Esophagus muscularis mucosa (tissue), 4 donors: Measurements from ENCODE around the gene KCTD1. TPM values are rescaled to one million over a fixed set of nuclear protein-coding genes. Genes with fewer than 3 reads are reported as not detected.

ENCODE experiments used
- DNase-seq: peaks from one replicate; pipeline ENCODE4 v3.0.0-alpha.2; 2017; ENCODE audit errors: extremely low spot score
- H3K27ac ChIP-seq, 4 donors: fragments of 200-600 bp; sonication (generic); replicated peaks in 1 of 4; 1 replicate in 3 of 4; 2 replicates in 1 of 4; pipeline ENCODE4 v1.5.1; 2016 to 2019; ENCODE audit warnings: mild to moderate bottlenecking in 1 of 4
- H3K27me3 ChIP-seq, 4 donors: fragments of 200-600 bp; sonication (generic); one replicate each; pipeline versions ENCODE4 v1.5.1 to v1.6.0; 2016 to 2019
- H3K36me3 ChIP-seq, 4 donors: fragments of 200-600 bp; sonication (generic); one replicate each; pipeline ENCODE4 v1.5.1; 2016 to 2019
- H3K4me1 ChIP-seq, 4 donors: fragments of 200-600 bp; sonication (generic); one replicate each; pipeline ENCODE4 v1.5.1; 2016 to 2019
- H3K4me3 ChIP-seq, 4 donors: fragments of 200-600 bp; sonication (generic); 1 replicate in 2 of 4; 2 replicates in 2 of 4; pipeline ENCODE4 v1.5.1; 2016 to 2019; ENCODE audit warnings: mild to moderate bottlenecking in 4 of 4, moderate library complexity in 1 of 4
- H3K9me3 ChIP-seq, 4 donors: fragments of 200-600 bp; sonication (generic); 1 replicate in 3 of 4; 2 replicates in 1 of 4; pipeline ENCODE4 v1.5.1; 2016 to 2019
- EP300 ChIP-seq: sonication (generic); formaldehyde crosslinking; IDR thresholded peaks from one replicate; pipeline ENCODE4 v1.6.1; 2017; ENCODE audit warnings: antibody characterized with exemption
- POLR2A ChIP-seq: fragments of 450-650 bp; IDR thresholded peaks from one replicate; pipeline ENCODE4 v1.6.1; 2017; ENCODE audit warnings: antibody characterized with exemption, moderate library complexity, mild to moderate bottlenecking, low read depth
- POLR2AphosphoS5 ChIP-seq, 2 donors: sonication (generic); formaldehyde crosslinking; IDR thresholded peaks; one replicate each; pipeline ENCODE4 v1.6.1; 2017; ENCODE audit warnings: antibody characterized with exemption in 2 of 2
- WGBS: methylation state at CpG from one replicate; pipeline ENCODE4 v1.1.5; 2018; 5-methylcytosine and 5-hydroxymethylcytosine counted together
- intact Hi-C: fragments of 100-400 bp; cut with DNase I; formaldehyde crosslinking; loops from one replicate; pipeline ENCODE4 v1.15.1; 2023
- total RNA-seq, 4 donors: library from RNA; depleted of rRNA; stranded (reverse); fragments of >200 nt; gene quantifications; one replicate each; pipeline versions ENCODE4 v1.1.0 to v1.2.1, GENCODE V29; 2016
- TF ChIP-seq, protein P1 (sequence below), 3 experiments: fragments of 200-600 bp in 2 of 3; fragments of 450-650 bp in 1 of 3; sonication (generic) in 2 of 3; IDR thresholded peaks; one replicate each; pipeline ENCODE4 v1.5.1; 2017 to 2019; ENCODE audit warnings: antibody characterized with exemption in 3 of 3, mild to moderate bottlenecking in 2 of 3, moderate library complexity in 1 of 3

KCTD1 gene
- total RNA-seq, 4 donors from 2014 or later = 7.1 to 17.6 (median 12.7) TPM

DNA sequence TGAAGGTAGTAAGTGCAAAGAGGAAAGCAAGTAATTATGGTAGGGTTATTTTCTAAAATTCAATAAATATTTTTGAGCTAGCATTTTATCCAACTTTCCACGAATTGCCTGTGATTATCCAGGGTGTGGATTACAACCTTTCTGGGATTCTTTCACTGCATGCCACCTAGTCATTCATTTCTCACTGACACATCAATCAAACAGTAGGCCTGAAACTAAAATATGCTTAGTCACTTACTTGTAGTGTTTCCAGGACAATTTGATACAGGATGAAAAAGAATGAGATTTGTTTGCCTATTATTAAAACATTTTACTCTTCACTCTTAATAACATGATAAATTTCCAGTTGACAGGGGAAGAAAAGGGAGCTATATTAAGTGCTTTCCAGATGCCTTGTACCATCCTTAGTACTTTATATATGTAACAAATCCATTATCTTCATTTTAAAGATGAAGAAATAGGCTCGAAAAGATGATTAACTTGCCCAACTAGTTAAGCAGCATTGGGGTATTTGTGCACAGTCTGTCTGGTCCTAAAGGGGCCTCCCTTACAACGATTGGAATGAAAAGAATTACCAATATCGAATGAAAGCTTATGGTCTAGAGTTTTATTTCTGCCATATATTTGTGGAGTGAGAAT lies 70.4 kb downstream of the KCTD1 start:
- Histone ChIP-seq H3K4me3 (no peak overlapping the region), H3K27me3 (no peaks in the 10 kb centered on the region), H3K27ac (no peak overlapping the region), H3K4me1 (no peaks in the 10 kb centered on the region), H3K9me3 (no peaks in the 10 kb centered on the region), H3K36me3 (peaks cover 0 to 11% (median 5%) of the 10 kb centered on the region in 4 donors)
- TF ChIP-seq POLR2A = no peak
- TF ChIP-seq POLR2AphosphoS5 (IDR thresholded peaks at IDR 0.05) = no peak
- TF ChIP-seq, protein P1, sequence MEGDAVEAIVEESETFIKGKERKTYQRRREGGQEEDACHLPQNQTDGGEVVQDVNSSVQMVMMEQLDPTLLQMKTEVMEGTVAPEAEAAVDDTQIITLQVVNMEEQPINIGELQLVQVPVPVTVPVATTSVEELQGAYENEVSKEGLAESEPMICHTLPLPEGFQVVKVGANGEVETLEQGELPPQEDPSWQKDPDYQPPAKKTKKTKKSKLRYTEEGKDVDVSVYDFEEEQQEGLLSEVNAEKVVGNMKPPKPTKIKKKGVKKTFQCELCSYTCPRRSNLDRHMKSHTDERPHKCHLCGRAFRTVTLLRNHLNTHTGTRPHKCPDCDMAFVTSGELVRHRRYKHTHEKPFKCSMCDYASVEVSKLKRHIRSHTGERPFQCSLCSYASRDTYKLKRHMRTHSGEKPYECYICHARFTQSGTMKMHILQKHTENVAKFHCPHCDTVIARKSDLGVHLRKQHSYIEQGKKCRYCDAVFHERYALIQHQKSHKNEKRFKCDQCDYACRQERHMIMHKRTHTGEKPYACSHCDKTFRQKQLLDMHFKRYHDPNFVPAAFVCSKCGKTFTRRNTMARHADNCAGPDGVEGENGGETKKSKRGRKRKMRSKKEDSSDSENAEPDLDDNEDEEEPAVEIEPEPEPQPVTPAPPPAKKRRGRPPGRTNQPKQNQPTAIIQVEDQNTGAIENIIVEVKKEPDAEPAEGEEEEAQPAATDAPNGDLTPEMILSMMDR (IDR thresholded peaks at IDR 0.05) = no peak
- TF ChIP-seq EP300 = no peak
- 87% methylated on average over 4 of the region's 4 CpGs for WGBS
- DNase-seq = no peak
- intact Hi-C loops = no loop called here

GRCh38 chr18:26476697-26477096 lies 71.7 kb downstream of the KCTD1 start:
- no peaks in the 10 kb centered on the region for H3K27me3 ChIP-seq
- no peak for DNase-seq
- 94% methylated on average over 8 of the region's 8 CpGs for WGBS
- no peaks in the 10 kb centered on the region for H3K9me3 ChIP-seq
- TF ChIP-seq EP300 (no peak), POLR2A (no peak), POLR2AphosphoS5 (IDR thresholded peaks at IDR 0.05) (no peak)
- TF ChIP-seq, protein P1 (IDR thresholded peaks at IDR 0.05) = no peak
- H3K27ac ChIP-seq = no peak overlapping the region
- no peak overlapping the region for H3K4me3 ChIP-seq
- H3K4me1 ChIP-seq = no peaks in the 10 kb centered on the region
- H3K36me3 ChIP-seq = peaks cover 0 to 12% (median 5%) of the 10 kb centered on the region in 4 donors
- intact Hi-C loops = no loop called here

DNA sequence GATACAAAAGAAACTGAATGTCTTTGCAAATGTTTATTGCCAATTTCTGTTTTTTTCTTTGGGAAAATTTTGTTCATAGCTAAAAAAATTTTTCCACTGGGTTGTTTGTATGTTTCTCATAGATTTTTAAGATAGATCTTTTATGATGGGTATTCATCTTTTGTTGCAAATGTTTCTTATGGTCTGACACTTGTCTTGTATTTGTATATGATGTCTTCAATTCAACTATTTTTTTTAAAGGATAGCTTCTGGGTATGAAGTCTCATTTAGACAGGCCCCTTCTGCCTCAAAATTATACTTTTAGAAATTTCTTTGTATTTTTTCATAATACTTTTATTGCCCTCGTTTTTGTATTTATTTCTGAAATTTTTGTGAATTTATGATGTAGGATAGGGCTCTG lies 73.8 kb downstream of the KCTD1 start:
- no peak overlapping the region for H3K4me3 ChIP-seq
- WGBS = 93% methylated on average over 1 of the region's 1 CpG
- no peak overlapping the region for H3K27ac ChIP-seq
- H3K36me3 ChIP-seq = peaks cover 0 to 25% (median 8%) of the 10 kb centered on the region in 4 donors
- intact Hi-C loops = no loop called here
- no peaks in the 10 kb centered on the region for H3K4me1 ChIP-seq
- H3K9me3 ChIP-seq = no peaks in the 10 kb centered on the region
- H3K27me3 ChIP-seq = no peaks in the 10 kb centered on the region
- no peak for DNase-seq
- TF ChIP-seq, protein P1 (IDR thresholded peaks at IDR 0.05) = no peak
- no peak for TF ChIP-seq EP300
- TF ChIP-seq POLR2AphosphoS5 (IDR thresholded peaks at IDR 0.05) = no peak
- no peak for TF ChIP-seq POLR2A

DNA sequence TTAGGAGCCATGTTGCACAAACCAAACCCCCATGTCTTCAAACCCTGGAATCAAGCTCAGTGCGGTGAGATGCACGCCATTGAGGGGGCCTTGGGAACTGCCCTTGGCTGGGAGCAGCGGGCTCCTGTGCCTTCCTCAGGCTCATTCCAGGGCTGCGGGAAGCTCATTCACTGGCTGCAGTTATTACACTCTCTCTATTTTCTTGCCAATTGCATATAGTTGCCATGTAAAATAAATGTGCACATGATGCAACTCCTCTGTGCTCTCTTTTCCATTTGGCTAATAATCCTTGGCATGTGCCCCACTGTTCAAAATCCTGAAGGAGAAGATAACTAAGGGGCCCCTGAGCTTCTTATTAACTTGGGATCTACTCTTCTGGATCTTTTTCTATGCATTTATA lies 74.7 kb downstream of the KCTD1 start:
- TF ChIP-seq POLR2AphosphoS5 (IDR thresholded peaks at IDR 0.05) (no peak), EP300 (no peak), POLR2A (no peak)
- TF ChIP-seq, protein P1 (IDR thresholded peaks at IDR 0.05) = no peak
- H3K9me3 ChIP-seq = no peaks in the 10 kb centered on the region
- H3K36me3 ChIP-seq = peaks cover 0 to 26% (median 8%) of the 10 kb centered on the region in 4 donors
- H3K4me3 ChIP-seq = no peak overlapping the region
- intact Hi-C loops = no loop called here
- DNase-seq = no peak
- no peak overlapping the region for H3K27ac ChIP-seq
- 89% methylated on average over 4 of the region's 4 CpGs for WGBS
- no peaks in the 10 kb centered on the region for H3K4me1 ChIP-seq
- H3K27me3 ChIP-seq = no peaks in the 10 kb centered on the region

GRCh38 chr18:26471826-26472225 lies 76.5 kb downstream of the KCTD1 start:
- Histone ChIP-seq H3K4me1 (no peaks in the 10 kb centered on the region), H3K27ac (no peak overlapping the region), H3K36me3 (peaks cover 0 to 30% (median 8%) of the 10 kb centered on the region in 4 donors), H3K4me3 (no peak overlapping the region), H3K27me3 (no peaks in the 10 kb centered on the region), H3K9me3 (no peaks in the 10 kb centered on the region)
- intact Hi-C loops = no loop called here
- no peak for DNase-seq
- 93% methylated on average over 9 of the region's 9 CpGs for WGBS
- no peak for TF ChIP-seq POLR2A
- no peak for TF ChIP-seq POLR2AphosphoS5 (IDR thresholded peaks at IDR 0.05)
- no peak for TF ChIP-seq EP300
- TF ChIP-seq, protein P1 (IDR thresholded peaks at IDR 0.05) = no peak
